Measurements from ENCODE around the gene CTSA.
"Not testable (repeated sequence)": the region's sequence is repeated elsewhere in the genome, so short reads cannot be mapped to it uniquely, and the experiment has no call there.

CTSA gene

DNA sequence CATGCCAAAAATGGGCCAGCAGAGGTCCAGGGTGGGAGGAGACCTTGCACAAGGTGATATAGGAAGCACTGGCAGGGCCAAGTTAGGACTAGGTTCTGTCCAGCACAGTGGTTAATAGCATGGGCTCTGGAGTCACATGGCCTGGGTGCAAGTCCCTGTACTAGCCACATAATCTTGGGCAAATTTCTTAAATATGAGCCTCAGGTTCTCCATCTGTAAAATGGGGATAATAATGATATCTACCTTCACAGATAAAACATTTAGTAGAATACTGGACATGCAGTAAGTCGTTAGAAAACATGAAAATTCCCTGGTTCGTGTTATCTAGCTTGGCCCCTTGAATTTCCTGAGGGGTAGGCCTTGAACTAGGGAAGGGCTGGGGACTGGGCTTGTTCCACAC, 6.2 kb downstream of the CTSA start:
- no peak for DNase-seq

DNA sequence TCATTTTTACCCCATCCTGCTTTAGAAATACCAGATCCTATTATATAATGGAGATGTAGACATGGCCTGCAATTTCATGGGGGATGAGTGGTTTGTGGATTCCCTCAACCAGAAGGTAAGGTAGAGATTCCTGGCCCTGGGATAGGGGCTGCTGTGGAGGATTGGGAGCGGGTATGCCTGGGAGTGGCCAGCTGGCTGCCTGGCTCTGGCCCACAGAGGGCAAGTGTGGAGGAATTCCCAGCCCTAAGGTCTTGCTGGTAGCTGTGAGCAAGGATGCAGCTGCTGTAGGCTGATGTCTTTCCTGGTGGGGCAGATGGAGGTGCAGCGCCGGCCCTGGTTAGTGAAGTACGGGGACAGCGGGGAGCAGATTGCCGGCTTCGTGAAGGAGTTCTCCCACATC, 6.6 kb downstream of the CTSA start:
- no peak for DNase-seq

DNA sequence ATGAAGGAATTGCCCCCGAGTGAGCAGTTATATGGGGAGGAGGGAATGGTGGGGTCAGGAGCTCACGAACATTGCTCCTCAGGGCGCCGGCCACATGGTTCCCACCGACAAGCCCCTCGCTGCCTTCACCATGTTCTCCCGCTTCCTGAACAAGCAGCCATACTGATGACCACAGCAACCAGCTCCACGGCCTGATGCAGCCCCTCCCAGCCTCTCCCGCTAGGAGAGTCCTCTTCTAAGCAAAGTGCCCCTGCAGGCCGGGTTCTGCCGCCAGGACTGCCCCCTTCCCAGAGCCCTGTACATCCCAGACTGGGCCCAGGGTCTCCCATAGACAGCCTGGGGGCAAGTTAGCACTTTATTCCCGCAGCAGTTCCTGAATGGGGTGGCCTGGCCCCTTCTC, 7.2 kb downstream of the CTSA start:
- DNase-seq = no peak

DNA sequence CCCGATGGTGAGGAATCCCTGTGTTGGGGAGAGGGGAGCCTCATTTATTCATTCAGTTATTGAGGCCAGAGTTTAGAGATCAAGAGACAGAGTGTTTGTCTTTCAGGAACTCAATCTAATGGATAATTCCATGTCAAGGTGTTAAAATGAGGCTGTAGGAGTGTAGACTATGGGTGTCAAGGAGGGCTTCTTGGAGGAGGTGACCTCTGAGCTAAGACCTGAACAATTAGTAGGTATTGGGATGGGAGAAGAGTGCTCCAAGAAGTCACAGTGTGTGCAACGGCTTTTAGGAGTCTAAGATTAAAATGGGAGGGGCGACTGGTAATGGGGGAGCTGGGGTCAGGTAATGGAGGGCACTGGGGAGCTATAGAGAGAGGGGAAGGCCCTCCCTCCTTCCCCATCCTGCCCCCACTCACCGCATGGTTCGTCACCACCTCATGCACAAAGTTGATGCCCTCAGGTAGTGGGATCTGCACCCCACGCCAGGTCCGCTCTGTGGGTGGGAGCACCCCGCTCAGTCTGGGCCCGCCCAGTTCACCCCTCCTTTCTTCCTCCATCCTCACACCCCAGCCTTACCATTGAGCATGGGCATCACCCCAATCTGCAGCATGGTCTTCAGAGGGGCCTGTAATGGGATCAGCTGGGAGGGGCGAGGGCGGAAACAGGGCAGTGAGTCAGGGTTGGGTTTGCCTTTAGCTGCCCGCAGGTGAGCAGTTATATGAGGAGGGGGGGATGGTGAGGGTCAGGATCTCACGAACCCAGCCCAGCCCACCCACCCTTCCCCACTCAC, 8.1 kb downstream of the CTSA start:
- DNase-seq = no peak

DNA sequence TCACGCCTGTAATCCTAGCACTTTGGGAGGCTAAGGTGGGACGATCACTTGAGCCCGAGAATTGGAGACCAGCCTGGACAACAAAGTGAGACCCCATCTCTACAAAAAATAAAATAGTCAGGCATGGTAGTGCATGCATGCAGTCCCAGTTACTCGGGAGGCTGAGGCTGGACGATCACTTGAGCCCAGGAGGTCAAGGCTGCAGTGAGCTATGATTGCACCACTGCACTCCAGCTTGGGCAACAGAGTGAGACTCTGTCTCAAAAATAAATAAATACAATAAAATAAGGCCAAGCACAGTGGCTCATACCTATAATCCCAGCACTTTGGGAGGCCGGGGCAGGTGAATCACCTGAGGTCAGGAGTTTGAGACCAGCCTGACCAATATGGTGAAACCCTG, 10.2 kb downstream of the CTSA start:
- DNase-seq = not testable (repeated sequence)

DNA sequence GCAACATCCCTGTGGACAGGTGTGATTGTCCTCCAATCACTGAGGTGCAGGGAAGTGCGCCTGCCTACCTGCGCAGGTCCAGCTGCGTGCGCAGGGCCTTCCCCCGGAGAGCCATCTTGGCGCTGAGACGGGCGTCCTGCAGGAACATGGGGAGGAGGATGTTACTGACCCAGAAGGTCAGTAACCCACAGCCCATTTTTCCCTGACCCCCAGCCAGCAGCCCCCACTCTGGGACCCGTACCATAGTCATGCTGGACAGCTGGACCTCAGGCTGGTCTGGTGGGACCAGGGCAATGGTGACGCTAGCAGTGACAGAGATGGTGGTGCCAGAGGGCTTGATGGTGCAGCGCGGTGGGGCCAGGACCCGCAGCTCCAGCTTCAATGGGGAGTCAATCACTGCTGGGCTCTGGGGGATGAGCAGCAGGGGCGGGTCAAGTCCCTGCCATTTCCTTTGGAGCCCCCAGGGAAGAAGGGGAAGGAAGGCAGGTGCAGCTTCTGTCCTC, 11.1 kb downstream of the CTSA start:
- no peak for DNase-seq

DNA sequence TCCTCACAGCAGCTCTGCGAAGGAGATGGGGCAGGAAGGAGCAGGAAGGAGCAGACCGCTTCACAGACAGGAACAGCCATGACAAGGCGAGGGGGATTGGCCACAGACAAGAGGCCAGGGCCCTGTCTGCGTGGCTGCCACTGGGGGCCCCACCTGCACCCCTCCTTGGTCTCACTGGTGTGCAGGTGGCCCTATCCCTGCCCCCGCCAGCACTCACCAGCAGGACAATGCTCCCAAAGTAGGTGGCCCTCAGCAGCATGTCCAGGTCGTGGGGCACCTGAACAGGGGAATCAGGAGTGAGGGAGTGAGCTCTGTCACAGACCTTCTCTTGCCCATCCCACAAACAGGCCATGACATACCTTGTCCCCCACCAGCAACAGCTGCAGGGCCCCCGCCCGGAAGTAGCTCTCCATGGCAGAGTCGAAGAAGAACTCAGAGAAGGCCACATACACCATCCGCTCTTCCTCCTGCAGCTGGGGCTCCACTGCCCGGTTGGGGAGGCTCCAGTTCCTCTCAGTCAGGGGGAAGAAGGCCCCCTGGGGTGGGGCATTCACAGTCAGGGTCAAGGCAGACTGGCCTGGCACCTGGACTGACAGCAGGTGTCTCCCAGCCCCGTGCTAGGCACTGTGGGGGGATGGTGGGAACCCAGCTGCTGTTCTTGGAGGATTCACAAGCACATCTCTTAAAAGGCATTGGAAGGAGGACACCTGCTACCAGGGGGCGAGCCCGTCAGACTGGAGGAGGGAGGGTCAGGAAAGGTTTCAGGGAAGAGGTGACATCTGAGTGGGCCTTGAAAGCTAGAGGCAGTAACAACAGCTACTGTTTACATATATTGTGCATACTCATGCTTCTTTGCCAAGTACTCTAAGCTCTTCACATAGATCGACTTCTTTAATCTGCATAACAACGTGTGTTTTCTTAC, 13.7 kb downstream of the CTSA start:
- DNase-seq = no peak

DNA sequence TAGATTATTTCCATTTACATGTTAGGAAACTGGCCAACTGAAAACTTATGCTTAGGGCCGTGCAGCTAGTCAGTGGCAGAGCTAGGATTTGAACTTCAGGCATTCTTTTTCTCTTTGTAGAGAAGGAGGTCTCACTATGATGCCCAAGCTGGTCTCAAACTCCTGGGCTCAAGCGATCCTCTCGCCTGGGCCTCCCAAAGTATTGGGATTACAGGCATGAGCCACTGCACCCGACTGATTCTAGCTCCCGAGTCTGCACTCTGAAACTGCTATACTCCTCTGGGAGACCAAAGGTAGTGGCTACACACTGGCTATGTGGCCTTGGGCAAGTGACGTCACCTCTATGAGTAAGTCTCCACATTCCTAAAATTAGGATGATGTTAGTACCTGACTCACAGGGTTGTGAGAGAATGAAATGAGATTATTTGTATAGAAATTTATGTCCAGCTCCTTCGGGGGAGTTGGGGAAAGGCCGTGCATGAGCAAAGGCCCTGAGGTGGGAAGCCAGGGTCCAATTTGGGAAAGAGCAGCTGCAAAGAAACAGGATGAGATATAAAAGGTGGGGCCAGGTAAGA, 14.5 kb downstream of the CTSA start:
- no peak for DNase-seq

DNA sequence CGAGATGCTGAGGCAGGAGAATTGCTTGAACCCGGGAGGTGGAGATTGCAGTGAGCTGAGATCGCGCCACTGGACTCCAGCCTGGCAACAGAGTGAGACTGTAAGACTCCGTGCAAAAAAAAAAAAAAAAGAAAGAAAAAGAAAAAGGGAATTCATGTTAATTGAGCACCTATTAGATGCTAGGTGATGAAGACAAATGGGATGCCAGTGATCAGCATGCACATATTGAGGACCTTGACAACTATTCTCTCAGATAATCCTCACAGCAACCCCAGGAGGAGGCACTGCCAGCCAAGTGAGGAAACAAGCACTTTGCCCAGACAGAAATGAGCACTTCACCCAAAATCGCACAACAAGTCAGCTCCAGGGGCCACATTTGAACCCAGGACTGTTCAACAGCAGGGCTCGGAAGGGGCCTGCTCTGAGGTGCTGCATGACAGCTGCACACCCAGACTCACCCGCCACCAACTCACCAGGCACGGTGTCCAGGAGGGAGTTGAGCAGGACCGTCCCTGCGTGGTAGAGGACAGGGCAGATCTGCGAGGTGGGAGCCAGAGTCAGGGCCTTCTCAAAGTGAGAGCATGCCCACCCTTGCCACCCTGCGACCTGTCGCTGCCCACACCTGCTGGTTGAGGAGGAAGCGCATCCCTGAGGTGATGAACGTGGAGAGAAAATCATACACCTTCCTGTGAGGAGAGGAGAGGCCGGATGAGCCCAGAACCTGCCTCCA, 16.2 kb downstream of the CTSA start:
- no peak for DNase-seq

DNA sequence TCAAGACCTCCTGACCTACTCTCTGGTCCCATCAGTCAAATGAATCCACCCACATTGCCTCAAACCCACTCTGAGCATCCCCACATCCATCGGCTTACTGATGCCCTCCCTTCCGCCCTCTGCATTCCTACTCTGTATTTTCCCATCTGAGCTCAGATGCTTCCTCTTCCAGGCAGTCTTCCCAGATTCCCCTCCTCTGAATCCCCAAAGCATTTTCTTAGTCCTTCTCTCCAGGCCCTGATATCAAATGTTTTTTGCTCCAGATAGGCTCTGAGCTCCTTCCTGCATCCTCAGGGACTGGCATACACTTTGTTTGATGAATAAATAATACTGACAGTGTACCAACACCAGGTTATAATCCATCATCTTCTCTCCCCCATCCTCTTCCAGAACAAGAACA, 16.9 kb downstream of the CTSA start:
- DNase-seq = no peak

DNA sequence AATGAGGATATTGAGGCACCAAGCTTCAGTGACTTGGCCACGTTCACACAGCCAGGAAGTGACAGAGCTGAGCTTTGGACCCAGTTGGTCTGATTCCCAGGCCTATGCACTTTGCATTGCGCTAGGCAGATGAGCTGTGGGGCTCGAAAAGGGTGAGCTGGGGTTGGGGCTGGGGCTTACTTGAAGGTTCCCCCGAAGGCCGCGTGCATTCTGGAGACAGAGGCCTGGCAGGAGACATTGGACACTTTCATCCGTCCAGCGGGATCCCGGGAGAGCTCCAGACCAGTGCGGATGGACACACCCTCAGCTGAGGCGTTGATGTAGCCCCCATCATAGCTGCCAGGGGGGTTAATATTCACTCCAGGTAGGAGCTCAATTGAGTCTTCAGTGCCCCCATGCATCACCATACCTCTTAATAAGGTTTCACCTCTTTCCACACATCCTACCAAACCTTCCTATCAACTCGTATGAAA, 18.2 kb downstream of the CTSA start:
- DNase-seq = no peak

DNA sequence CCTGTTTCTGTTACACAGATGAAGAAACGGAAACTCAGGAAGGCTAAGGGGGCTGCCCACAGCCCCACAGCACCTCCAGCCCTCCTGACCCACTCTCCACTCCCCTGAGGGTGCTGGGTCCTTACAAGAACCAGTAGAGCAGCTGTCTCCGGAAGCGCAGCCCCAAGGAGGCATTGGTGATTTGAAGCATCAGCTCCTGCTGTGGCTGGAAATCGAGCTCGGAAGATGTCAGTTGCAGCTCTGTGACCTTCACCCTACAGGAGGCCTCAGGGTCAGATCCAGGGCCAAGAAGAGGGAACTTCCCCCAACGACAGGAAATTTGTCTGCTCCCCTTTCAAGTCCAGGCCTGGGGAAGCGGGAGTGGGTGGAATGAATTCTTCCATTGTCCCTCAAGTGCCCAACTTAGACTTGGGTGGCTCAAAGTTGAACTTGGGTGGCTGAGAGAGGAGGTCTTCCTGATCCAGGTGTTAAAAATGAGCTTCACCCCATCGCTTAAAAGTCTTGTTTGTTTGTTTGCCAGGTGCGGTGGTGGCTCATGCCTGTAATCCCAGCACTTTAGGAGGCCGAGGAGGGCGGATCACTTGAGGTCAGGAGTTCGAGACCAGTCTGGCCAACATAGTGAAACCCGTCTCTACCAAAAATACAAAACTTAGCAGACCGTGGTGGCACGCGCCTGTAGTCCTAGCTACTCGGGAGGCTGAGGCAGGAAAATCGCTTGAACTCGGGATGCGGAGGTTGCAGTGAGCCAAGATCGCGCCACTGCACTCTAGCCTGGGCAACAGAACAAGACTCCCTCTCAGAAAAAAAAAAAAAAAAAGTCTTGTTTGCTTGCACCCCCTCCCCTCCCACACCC, 18.9 kb downstream of the CTSA start:
- DNase-seq = no peak

DNA sequence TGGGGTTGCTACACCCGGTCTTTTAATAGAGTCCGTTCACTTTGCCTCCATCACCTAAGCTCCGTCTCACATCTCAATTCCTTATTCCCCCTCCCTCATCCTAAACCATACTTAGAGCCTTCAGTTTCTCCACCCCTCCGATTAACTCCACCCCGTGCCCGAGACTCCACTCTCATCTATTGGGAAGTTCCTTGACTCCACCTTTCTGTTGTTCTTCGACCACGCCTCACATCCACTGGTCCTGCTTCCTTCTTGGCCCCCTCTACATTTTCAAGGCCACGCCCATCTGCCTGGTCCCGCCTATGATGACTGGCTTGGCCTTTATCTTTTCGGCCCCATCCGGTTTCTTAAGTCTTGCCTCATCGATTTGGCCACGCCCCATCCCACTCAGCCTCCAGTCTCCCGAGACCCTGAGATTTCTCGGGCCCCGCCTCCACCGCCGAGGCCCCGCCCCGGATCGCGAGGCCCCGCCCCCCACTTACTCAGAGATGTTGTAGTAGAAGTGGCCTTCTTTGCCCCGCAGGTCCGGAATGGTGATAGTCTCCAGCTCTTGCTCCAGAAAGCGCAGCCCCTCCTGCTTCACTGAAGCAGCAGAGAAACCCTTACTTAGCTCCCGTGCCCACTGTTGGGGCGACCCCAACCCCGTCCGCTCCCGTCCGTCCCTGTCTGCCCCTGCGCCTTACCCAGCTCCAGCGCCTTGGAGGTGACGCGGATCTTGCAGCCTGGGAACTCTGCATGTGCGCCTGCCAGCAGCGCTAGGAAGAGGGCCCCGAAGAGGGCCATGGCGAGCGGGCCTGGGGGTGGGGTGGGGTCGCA, 19.7 kb downstream of the CTSA start:
- DNase-seq = peak; percentile 93

DNA sequence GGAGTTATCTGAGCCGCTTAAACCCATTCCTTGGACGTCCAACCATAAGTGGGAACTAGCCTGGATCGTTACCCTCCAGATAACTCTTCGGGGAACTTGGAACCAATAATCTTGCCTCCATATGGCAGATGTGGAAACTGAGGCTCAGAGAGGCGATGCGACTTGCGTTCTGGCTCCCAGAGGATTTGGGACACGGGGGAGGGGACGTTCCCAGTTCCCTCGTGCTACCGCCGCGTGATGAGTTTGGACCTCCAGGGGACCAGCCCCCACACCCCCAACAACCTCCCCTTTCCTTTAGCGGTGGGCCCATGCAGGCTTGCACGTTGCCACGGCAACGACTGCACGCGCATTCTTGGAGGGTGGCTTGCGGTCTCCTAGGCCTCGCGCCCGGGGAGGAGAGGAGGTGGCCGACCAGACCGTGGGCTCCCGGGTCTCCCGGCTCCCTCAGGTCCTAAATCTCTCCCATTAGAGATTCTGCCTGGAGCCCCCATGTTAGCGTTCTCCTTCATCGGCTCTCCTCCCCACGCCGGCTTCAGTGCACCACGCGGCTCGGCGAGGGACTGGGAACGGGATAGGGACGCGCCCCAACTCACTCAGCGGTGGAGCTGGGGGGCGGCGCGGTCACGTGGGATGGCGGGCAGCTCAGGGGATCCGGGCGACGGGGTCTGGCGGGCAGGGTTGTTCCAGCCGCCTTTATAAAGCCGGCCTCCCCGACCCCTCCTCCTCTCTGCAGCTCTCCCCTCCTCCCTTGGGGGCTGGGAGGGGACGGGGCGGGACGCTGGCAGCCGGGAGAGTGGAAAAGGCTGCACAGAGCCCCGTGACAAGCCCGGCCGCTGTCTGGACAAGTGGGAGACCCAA, 20.6 kb downstream of the CTSA start, which contains the start of gene PLTP:
TSS of gene PLTP (minus strand) at position 670 of the 858 bp plus-strand sequence. CDS start 703 bp downstream, outside the sequence.
- peak; percentile 48 for DNase-seq

DNA sequence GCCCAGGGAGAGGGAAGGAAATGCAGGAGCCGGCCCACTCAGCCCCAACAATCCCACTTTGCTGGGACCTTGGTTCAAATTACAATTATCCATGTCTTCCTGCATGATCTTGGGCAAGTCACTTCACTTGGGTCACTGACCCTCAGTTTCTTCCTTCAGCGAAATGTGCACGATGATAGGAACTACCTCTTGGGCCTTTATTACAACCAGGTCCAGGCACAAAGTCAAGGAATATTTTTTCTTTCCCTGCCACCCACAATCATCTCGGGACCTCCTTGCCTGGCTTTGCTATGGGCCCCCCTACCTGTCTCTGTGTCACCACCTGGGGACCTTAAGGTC, 21.2 kb downstream of the CTSA start:
- DNase-seq = no peak

DNA sequence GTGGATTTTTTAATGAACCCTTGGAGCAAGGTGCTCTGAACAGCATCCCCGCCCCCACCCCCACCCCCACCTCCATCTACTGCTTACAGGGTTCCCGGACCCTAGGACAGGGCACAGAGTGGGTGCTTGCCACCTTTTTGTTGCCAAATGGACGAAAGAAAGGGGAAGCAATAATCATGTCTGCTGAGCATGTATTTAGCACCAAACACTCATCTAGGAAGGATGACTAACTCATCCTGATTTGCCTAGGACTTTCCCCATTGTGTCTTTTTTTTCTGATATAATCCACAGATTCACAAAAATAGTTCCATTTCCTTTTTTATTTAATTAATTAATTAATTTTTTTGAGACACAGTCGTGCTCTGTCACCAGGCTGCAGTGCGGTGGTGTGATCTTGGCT, 22.0 kb downstream of the CTSA start:
- DNase-seq = no peak

DNA sequence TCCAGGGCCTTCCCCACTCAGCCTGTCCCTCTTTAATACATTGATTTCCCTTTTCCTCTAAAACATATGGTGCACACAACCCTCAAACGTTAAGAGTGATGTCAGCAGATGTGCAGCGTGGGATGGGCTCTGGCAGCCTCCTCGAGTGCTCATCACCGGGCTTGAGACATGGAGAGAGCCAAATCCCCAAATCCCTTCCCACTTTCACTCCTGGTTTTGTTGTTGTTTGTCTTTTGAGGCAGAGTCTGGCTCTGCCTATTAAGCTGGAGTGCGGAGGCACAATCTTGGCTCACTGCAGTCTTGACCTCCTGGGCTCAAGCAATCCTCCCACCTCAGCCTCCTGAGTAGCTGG, 26.6 kb downstream of the CTSA start:
- no peak for DNase-seq

DNA sequence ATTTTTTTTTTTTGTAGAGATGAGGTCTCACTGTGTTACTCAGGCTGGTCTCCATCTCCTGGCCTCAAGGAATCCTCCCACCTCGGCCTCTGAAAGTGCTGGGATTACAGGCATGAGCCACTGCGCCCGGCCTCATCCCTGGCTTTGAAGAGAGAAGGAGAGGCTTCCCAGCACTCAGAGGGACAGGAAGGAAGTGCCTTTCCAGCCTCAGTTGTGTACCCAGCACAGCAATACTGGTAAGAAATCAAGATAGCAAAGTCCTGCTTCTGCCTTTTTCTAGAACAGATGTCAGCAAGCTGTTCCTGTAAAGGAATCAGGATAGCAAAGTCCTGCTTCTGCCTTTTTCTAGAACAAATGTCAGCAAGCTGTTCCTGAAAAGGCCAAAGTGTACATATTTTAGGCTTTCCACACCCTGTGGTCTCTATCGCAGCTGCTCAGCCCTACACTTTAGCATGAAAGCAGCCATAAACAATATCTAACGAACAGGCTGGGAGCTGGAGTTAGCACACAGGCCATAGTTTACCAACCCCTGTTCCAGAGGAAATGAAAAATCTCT, 27.1 kb downstream of the CTSA start:
- DNase-seq = no peak

DNA sequence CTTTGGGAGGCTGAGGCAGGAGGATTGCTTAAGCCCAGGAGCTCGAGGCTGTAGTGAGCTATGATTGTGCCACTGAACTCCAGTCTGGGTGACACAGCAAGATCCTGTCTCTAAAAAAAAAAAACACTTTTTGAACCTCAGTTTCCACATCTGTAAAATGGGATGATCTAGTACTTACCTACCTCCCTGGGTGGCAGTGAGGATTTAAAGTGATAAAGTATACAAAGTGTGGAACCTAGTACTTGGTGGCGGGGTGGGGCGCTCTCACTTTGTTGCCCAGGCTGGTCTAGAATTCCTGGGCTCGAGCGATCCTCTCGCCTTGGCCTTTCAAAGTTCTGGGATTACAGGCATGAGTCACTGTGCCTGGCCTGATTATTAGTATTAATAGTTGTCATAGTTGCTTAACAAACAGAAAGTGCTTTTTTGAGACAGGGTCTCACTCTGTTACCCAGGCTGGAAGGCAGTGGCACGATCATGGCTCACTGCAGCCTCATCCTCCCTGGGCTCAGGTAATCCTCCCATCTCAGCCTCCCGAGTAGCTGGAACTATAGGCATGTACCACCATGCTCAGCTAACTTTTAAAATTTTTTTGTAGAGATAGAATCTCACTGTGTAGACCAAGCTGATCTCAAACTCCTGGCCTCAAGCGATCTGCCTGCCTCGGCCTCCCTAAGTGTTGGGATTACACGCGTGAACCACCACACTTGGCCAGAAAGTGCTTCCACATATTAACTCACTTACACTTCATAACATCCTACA, 27.8 kb downstream of the CTSA start:
- DNase-seq = no peak

Data from CD4-positive, alpha-beta T cell treated with Interleukin-21 for 1 hour (primary cell).